Omental fat pad (tissue), 4 donors: ENCODE measurements around the gene OPHN1. TPM values are rescaled to one million over a fixed set of nuclear protein-coding genes. Genes with fewer than 3 reads are reported as not detected.

ENCODE experiments used
- ATAC-seq: fragments of 150-250 bp; one replicate; pipeline ENCODE4 v1.9.1; 2016; ENCODE audit warnings: mild to moderate bottlenecking, moderate library complexity; ENCODE audit not compliant: low FRiP score
- DNase-seq: peaks from one replicate; pipeline ENCODE4 v3.0.0-alpha.2; 2019; ENCODE audit warnings: low spot score
- small RNA-seq: library from RNA; depleted of rRNA; stranded (forward); fragments of <200 nt; gene quantifications from one replicate; pipeline ENCODE3, GENCODE V24; 2016
- total RNA-seq, 4 donors: library from RNA; depleted of rRNA; stranded (reverse); fragments of >200 nt; gene quantifications; one replicate each; pipeline ENCODE4 v1.1.0, GENCODE V29; 2016
- TF ChIP-seq, protein P1 (sequence below), 3 donors: fragments of 450-650 bp; IDR thresholded peaks; one replicate each; pipeline ENCODE4 v1.5.1; 2016 to 2017; ENCODE audit warnings: antibody characterized with exemption in 3 of 3, mild to moderate bottlenecking in 3 of 3, moderate library complexity in 2 of 3

The OPHN1 gene
- total RNA-seq, 4 donors from 2014 or later = 5.3 to 24.1 (median 6.6) TPM

DNA sequence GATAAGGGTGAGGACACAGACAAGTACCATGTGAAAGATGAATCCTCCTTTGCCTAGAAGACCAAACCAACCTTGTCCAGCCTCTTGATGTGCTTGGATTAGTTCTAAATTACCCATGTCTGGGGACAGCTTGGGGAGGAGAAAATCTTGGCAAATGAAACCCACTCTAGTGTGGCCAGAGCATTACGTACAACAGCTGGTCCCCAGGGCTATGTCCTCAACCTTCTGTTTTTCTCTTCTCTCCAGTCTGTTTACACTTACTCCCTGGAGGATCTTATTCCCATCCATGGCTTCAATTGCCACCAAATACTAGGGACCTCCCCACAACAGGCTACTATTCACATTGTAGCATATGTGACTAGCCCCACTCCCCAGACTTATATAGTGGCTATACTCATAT lies 384.5 kb downstream of the OPHN1 start:
- DNase-seq (no peak), ATAC-seq (no peak)
- TF ChIP-seq, protein P1, sequence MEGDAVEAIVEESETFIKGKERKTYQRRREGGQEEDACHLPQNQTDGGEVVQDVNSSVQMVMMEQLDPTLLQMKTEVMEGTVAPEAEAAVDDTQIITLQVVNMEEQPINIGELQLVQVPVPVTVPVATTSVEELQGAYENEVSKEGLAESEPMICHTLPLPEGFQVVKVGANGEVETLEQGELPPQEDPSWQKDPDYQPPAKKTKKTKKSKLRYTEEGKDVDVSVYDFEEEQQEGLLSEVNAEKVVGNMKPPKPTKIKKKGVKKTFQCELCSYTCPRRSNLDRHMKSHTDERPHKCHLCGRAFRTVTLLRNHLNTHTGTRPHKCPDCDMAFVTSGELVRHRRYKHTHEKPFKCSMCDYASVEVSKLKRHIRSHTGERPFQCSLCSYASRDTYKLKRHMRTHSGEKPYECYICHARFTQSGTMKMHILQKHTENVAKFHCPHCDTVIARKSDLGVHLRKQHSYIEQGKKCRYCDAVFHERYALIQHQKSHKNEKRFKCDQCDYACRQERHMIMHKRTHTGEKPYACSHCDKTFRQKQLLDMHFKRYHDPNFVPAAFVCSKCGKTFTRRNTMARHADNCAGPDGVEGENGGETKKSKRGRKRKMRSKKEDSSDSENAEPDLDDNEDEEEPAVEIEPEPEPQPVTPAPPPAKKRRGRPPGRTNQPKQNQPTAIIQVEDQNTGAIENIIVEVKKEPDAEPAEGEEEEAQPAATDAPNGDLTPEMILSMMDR (IDR thresholded peaks at IDR 0.05) = no peak

DNA sequence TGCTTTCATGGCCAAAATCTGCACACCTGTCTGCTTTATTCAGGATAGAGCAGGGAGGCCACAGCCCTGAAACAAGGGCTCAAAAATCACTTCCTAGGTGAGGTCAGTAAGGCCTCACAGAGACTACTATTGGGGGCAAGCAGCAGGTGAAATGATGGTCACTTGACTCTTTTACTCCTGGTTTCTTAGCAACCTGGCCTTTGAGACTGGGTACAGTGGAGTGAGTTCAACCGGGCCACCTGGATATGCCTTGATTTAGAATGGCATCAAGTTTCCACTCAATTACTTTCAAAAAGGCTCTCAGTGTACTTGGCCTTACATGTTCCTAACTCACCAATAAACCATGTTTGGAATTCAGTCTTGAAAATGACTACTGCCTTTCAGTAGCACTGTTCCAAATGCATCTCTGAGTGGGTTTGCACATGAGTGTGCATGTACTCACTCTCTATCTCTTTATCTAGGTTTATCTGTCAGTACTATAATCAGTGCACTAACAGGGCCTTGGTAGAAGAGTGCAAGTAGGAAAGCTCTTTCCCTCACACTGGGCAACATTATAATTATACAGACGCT lies 388.2 kb downstream of the OPHN1 start:
- TF ChIP-seq, protein P1 (IDR thresholded peaks at IDR 0.05) = no peak
- no peak for DNase-seq
- ATAC-seq = no peak

DNA sequence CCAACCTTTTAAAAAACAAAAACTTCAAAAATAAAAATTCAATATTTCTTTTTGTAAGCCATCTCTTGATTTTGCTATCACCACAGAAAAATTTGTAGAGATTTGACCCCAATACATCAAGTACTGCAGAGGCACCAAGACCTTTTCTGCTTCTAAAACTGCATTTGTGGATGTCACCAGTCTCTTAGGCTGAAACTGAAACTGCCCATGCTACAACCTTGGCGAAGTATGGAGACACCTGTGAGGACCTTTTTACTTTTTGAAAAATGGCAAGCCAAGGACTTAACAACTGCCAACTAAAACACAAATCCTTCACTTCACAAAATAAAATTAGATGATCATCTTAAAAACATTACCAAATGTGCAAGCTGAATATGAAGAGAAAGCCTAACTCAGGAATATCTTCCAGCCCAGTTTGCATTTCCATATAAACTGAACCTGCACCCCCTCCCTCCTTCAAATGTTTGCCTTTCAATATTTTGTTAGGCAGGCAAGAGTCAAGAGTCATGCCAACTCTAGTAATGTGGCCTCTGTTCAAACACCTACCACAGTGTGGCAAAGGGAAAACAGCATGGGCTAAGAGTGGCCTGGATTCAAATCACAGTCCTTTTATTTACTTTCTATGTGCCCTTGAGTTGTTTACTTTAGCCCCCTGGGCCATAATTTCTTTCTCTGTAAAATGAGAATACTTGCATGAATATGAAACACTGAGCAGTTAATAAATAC lies 389.4 kb downstream of the OPHN1 start:
- ATAC-seq = no peak
- DNase-seq = no peak
- TF ChIP-seq, protein P1 (IDR thresholded peaks at IDR 0.05) = no peak

DNA sequence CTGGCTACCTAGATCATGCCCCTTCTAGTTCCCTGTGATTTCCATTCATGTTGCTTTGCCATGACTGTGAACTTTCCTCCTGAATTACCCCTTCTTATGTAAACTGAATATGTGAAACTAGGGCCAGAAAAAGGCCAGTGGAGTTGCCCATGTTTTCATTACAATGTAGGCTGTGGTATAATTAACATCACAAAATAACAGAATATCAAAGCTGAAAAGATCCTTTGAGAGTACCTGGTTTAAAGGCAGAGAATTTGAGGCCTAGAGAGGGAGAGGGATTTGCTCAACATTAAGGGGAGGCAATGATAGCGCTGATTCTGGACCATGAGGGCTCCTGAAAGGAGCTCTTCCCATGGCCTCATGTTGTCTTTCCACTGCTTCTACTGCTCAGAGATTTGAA lies 392.2 kb downstream of the OPHN1 start:
- no peak for ATAC-seq
- TF ChIP-seq, protein P1 (IDR thresholded peaks at IDR 0.05) = no peak

DNA sequence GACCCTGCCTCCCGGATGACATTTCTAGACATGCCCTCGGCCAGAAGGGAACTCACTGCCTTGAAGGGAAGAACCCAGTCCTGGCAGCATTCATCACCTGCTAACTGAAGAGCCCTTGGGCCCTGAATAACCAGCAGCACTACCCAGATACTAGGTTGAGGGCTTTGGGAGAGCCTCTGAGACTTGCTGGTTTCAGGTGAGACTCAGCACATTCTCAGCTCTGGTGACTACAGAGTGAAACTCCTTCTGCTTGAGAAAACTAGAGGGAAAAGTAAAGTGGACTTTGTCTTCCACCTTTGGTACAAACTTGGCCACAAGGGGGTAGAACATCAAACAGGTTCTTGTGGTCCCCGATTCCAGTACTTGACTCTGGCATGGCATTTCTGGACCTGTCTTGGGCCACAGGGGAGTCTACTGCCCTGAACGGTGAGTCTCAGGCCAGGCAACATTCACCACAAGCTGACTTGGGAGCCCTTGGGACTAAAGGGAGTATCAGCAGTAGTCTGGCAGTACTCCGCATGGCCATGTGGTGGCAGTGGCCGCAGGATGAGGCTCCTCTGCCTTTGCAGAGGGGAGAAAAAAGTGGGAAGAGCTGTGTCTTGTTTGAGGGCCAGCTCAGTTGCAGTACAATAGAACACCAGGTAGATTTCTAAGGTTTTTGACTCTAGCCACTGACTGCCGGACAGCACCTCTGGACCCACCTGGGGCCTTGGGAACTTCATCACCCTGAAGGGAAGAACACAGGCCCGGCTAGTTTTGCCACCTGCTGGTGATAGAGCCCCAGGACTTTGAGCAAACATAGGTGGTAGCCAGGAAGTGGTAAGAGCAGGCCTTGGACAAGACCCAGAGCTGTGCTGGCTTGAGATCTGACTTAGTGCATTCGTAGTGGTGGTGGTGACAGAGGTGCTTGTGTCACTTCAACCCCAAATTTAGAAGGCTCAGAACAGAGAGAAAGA lies 414.8 kb downstream of the OPHN1 start:
- no peak for ATAC-seq
- DNase-seq = no peak
- TF ChIP-seq, protein P1 (IDR thresholded peaks at IDR 0.05) = no peak

More for the DNA sequence above, 392.2 kb downstream of the OPHN1 start:
- no peak for DNase-seq

DNA sequence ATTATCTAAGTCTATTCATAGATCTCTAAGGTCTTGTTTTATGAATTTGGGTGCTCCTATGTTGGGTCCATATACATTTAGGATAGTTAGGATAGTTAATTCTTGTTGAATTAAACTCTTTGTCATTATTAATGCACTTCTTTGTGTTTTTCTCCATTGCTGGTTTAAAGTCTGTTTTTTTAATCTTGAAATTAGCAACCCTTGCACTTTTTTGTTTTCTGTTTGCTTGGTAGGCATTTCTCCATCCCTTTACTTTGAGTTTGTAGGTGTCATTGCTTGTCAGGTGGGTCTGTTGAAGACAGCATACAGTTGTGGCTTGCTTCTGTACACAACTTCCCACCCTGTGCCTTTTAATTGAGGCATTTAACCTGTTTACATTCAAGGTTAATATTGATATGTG lies 434.8 kb downstream of the OPHN1 start:
- TF ChIP-seq, protein P1 (IDR thresholded peaks at IDR 0.05) = no peak
- DNase-seq (no peak), ATAC-seq (no peak)

Small RNAs within 50 kb of the gene (small RNA-seq; reads per million reads assigned to genes)
- gene RF00019 (not detected), gene RNU6-1225P (not detected)

Other genes with a start within 250 kb of the OPHN1 start
- gene YIPF6, start 65.6 kb upstream of the OPHN1 start, total RNA-seq = 10 to 100 TPM; 20.1 to 31.2 (median 27.6) TPM
- 10 to 100 TPM; 14.2 to 40.2 (median 24.2) TPM for gene STARD8, start 214.2 kb upstream of the OPHN1 start, total RNA-seq